GM12878 (cell line): ENCODE results near the gene RIC8B. TPM values are rescaled to one million over a fixed set of nuclear protein-coding genes. Genes with fewer than 3 reads are reported as not detected.

Source experiments
- CREB1 ChIP-seq: IDR thresholded peaks from 2 replicates; pipeline ENCODE4 v1.6.1; 2012; ENCODE audit warnings: low read depth, mild to moderate bottlenecking, inconsistent platforms
- NR2C1 ChIP-seq: fragments of 450-650 bp; IDR thresholded peaks from 2 replicates; pipeline ENCODE4 v1.6.1; 2017; ENCODE audit warnings: antibody characterized with exemption, mild to moderate bottlenecking, moderate library complexity
- ZNF207 ChIP-seq: fragments of 450-650 bp; IDR thresholded peaks from 2 replicates; pipeline ENCODE4 v1.6.1; 2014; ENCODE audit warnings: antibody characterized with exemption, mild to moderate bottlenecking, borderline replicate concordance
- polyA plus RNA-seq, 11 experiments: library from polyadenylated mRNA; depleted of rRNA in 4 of 11; unstranded in 6 of 11; stranded (reverse) in 5 of 11; fragments of >200 nt; fragmentation: Nextera tagmentation in 4 of 11; fragmentation: Illumina TruSeq in 1 of 11; extraction: Ambion mirVana in 4 of 11; extraction: Trizol in 1 of 11; gene quantifications; 1 replicate in 1 of 11; 2 replicates in 10 of 11; pipeline versions ENCODE4 v1.2.1 to v1.2.3, GENCODE V29; 2011 to 2016; ENCODE audit warnings: inconsistent platforms in 2 of 11, missing spikeins in 2 of 11, low read depth in 1 of 11
- total RNA-seq, 4 experiments: library from RNA; depleted of rRNA in 3 of 4; stranded (reverse); fragments of >200 nt in 3 of 4; fragmentation: Illumina TruSeq in 1 of 4; extraction: Trizol in 1 of 4; gene quantifications; 2 replicates each; pipeline versions ENCODE4 v1.2.1 to v1.2.3, GENCODE V29; 2013 to 2021
- TF ChIP-seq, protein P1 (sequence below): IDR thresholded peaks from 2 replicates; pipeline ENCODE4 v1.6.1; 2012; ENCODE audit warnings: improper control_type of control experiment, low read depth, low read length; ENCODE audit not compliant: insufficient replicate concordance
- TF ChIP-seq, protein P2 (sequence below): fragments of 450-650 bp; IDR thresholded peaks from 2 replicates; pipeline ENCODE4 v1.6.1; 2017; ENCODE audit warnings: mild to moderate bottlenecking

RIC8B gene
- total and polyA plus RNA-seq, 10 of the 15 experiments (the other 5 are each of a cell fraction or from before 2014, with no cell fraction given) = 2.3 to 10.8 (median 6.2) TPM

DNA sequence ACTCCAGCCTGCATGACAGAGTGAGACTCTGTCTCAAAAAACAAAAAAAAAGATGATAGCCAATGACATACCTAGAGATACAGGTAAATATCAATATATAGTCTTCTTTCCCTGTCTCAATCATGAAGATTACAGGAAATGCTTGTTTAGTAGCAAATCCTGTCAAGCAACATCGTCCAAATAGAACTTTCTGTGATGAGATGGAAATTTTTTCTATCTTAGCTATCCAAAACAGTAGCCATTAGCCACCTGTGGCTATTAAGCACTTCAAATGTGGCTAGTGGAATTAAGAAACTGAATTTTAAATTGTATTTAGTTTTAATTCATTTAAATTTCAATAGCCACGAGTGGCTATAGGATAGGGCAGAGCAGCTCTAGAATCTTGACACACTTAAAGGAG, 33.2 kb upstream of the RIC8B start (continued):
- TF ChIP-seq NR2C1 (no peak), CREB1 (no peak), ZNF207 (no peak)
- TF ChIP-seq, protein P1, sequence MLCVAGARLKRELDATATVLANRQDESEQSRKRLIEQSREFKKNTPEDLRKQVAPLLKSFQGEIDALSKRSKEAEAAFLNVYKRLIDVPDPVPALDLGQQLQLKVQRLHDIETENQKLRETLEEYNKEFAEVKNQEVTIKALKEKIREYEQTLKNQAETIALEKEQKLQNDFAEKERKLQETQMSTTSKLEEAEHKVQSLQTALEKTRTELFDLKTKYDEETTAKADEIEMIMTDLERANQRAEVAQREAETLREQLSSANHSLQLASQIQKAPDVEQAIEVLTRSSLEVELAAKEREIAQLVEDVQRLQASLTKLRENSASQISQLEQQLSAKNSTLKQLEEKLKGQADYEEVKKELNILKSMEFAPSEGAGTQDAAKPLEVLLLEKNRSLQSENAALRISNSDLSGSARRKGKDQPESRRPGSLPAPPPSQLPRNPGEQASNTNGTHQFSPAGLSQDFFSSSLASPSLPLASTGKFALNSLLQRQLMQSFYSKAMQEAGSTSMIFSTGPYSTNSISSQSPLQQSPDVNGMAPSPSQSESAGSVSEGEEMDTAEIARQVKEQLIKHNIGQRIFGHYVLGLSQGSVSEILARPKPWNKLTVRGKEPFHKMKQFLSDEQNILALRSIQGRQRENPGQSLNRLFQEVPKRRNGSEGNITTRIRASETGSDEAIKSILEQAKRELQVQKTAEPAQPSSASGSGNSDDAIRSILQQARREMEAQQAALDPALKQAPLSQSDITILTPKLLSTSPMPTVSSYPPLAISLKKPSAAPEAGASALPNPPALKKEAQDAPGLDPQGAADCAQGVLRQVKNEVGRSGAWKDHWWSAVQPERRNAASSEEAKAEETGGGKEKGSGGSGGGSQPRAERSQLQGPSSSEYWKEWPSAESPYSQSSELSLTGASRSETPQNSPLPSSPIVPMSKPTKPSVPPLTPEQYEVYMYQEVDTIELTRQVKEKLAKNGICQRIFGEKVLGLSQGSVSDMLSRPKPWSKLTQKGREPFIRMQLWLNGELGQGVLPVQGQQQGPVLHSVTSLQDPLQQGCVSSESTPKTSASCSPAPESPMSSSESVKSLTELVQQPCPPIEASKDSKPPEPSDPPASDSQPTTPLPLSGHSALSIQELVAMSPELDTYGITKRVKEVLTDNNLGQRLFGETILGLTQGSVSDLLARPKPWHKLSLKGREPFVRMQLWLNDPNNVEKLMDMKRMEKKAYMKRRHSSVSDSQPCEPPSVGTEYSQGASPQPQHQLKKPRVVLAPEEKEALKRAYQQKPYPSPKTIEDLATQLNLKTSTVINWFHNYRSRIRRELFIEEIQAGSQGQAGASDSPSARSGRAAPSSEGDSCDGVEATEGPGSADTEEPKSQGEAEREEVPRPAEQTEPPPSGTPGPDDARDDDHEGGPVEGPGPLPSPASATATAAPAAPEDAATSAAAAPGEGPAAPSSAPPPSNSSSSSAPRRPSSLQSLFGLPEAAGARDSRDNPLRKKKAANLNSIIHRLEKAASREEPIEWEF = no peak
- TF ChIP-seq, protein P2, sequence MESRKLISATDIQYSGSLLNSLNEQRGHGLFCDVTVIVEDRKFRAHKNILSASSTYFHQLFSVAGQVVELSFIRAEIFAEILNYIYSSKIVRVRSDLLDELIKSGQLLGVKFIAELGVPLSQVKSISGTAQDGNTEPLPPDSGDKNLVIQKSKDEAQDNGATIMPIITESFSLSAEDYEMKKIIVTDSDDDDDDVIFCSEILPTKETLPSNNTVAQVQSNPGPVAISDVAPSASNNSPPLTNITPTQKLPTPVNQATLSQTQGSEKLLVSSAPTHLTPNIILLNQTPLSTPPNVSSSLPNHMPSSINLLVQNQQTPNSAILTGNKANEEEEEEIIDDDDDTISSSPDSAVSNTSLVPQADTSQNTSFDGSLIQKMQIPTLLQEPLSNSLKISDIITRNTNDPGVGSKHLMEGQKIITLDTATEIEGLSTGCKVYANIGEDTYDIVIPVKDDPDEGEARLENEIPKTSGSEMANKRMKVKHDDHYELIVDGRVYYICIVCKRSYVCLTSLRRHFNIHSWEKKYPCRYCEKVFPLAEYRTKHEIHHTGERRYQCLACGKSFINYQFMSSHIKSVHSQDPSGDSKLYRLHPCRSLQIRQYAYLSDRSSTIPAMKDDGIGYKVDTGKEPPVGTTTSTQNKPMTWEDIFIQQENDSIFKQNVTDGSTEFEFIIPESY = no peak
